ENCODE data around the gene AUTS2. TPM values are rescaled to one million over a fixed set of nuclear protein-coding genes. Genes with fewer than 3 reads are reported as not detected.

Gene AUTS2
- total and polyA plus RNA-seq, 10 donors, result 6.1 to 54.8 (median 29.1) TPM

- Histone ChIP-seq H3K4me1 (no peaks in the 10 kb centered on the region), H3K9me3 (no peaks in the 10 kb centered on the region), H3K4me3 (no peak overlapping the region), H3K27me3 (replicated peaks in 1 of 7) (peaks cover 0 to 10% (median 0%) of the 10 kb centered on the region in 7 donors), H3K27ac (no peak overlapping the region), H3K36me3 (no peaks in the 10 kb centered on the region)
- intact Hi-C loops (cut with DNase I; ENCODE audit: low total_unique reads), result no loop called here
- WGBS, 5 donors, result 55 to 69% (median 66%) methylated on average over 7 of the region's 7 CpGs
- DNase-seq, result no peak
- TF ChIP-seq POLR2A (IDR thresholded peaks at IDR 0.05) (no peak), POLR2AphosphoS5 (IDR thresholded peaks at IDR 0.05) (no peak)
- TF ChIP-seq, protein P1, sequence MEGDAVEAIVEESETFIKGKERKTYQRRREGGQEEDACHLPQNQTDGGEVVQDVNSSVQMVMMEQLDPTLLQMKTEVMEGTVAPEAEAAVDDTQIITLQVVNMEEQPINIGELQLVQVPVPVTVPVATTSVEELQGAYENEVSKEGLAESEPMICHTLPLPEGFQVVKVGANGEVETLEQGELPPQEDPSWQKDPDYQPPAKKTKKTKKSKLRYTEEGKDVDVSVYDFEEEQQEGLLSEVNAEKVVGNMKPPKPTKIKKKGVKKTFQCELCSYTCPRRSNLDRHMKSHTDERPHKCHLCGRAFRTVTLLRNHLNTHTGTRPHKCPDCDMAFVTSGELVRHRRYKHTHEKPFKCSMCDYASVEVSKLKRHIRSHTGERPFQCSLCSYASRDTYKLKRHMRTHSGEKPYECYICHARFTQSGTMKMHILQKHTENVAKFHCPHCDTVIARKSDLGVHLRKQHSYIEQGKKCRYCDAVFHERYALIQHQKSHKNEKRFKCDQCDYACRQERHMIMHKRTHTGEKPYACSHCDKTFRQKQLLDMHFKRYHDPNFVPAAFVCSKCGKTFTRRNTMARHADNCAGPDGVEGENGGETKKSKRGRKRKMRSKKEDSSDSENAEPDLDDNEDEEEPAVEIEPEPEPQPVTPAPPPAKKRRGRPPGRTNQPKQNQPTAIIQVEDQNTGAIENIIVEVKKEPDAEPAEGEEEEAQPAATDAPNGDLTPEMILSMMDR (IDR thresholded peaks at IDR 0.05 in 8 of 11, conservative IDR thresholded peaks at IDR 0.05 in 3 of 11), result no peak
Observed at GRCh38 chr7:69564454-69565417, 33.5 kb upstream of the AUTS2 start.

DNA sequence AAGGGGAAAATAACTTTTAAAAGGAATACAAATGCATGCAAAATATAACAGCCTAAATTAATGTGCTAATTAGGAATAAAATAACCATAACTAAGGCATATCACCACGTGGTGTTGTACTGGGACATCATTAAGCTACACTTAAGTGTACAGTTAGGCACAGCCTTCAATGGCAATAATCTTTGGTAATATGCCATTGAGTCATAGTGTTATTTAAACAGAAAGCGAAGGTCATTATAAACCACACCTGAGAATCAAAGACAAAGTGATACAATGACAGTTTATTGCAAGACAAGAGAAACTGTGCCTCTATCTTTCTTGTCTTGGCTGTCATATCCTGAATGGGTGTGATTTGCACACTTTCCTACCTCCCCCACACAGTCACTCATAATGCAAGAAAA, 30.5 kb upstream of the AUTS2 start:
- no peaks in the 10 kb centered on the region for H3K4me1 ChIP-seq
- H3K9me3 ChIP-seq, result no peaks in the 10 kb centered on the region
- WGBS, 5 donors, result 60 to 80% (median 73%) methylated on average over 2 of the region's 2 CpGs
- H3K4me3 ChIP-seq, result no peak overlapping the region
- no peak overlapping the region for H3K27ac ChIP-seq
- intact Hi-C loops (cut with DNase I; ENCODE audit: low total_unique reads), result no loop called here
- no peak for DNase-seq
- no peaks in the 10 kb centered on the region for H3K36me3 ChIP-seq
- TF ChIP-seq, protein P1 (IDR thresholded peaks at IDR 0.05 in 8 of 11, conservative IDR thresholded peaks at IDR 0.05 in 3 of 11), result no peak
- TF ChIP-seq POLR2A (IDR thresholded peaks at IDR 0.05) (no peak), POLR2AphosphoS5 (IDR thresholded peaks at IDR 0.05) (no peak)
- H3K27me3 ChIP-seq (replicated peaks in 1 of 7), result peaks cover 0 to 10% (median 0%) of the 10 kb centered on the region in 7 donors

- DNase-seq, result no peak
- H3K9me3 ChIP-seq, result no peaks in the 10 kb centered on the region
Observed at GRCh38 chr7:69568266-69568665, 30.0 kb upstream of the AUTS2 start.

More at GRCh38 chr7:69568266-69568665, 30.0 kb upstream of the AUTS2 start:
- intact Hi-C loops (cut with DNase I; ENCODE audit: low total_unique reads), result no loop called here
- Histone ChIP-seq H3K27me3 (replicated peaks in 1 of 7) (peaks cover 0 to 10% (median 0%) of the 10 kb centered on the region in 7 donors), H3K4me1 (no peaks in the 10 kb centered on the region), H3K4me3 (no peak overlapping the region), H3K36me3 (no peaks in the 10 kb centered on the region), H3K27ac (no peak overlapping the region)
- WGBS, 5 donors, result 83 to 89% (median 89%) methylated on average over 6 of the region's 6 CpGs
- TF ChIP-seq, protein P1 (IDR thresholded peaks at IDR 0.05 in 8 of 11, conservative IDR thresholded peaks at IDR 0.05 in 3 of 11), result no peak
- TF ChIP-seq POLR2AphosphoS5 (IDR thresholded peaks at IDR 0.05) (no peak), POLR2A (IDR thresholded peaks at IDR 0.05) (no peak)

Data from spleen (tissue), 11 donors.